ENCODE data around the gene BTBD8. TPM values are rescaled to one million over a fixed set of nuclear protein-coding genes. Genes with fewer than 3 reads are reported as not detected.

The BTBD8 gene
- total RNA-seq, 4 donors from 2014 or later = 1.3 to 5.0 (median 2.8) TPM

DNA sequence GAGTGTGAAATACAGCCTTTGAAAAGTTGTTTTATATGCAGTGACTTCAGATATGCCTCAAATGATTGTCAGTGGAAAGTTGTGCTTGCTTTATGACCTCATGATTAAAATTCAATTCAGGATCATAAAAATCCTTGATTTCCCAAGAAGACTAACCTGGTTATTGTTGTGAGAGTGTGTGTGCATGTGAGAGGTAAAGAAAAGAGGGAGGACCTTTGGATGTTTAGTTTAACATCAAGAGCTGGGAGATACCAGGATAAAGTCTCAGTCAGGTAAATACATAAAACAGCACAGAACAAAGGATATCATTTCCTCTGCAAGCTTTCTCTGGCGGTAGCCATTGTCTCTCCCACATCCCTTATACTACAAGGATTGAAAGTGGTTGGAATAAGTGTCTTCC is 14.4 kb downstream of the BTBD8 start:
- TF ChIP-seq POLR2A (IDR thresholded peaks at IDR 0.05) = no peak
- TF ChIP-seq, protein P1, sequence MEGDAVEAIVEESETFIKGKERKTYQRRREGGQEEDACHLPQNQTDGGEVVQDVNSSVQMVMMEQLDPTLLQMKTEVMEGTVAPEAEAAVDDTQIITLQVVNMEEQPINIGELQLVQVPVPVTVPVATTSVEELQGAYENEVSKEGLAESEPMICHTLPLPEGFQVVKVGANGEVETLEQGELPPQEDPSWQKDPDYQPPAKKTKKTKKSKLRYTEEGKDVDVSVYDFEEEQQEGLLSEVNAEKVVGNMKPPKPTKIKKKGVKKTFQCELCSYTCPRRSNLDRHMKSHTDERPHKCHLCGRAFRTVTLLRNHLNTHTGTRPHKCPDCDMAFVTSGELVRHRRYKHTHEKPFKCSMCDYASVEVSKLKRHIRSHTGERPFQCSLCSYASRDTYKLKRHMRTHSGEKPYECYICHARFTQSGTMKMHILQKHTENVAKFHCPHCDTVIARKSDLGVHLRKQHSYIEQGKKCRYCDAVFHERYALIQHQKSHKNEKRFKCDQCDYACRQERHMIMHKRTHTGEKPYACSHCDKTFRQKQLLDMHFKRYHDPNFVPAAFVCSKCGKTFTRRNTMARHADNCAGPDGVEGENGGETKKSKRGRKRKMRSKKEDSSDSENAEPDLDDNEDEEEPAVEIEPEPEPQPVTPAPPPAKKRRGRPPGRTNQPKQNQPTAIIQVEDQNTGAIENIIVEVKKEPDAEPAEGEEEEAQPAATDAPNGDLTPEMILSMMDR (IDR thresholded peaks at IDR 0.05) = no peak
- no peak for DNase-seq (ENCODE audit: low spot score in 2 of 2)
- 77 to 82% methylated on average over 1 of the region's 1 CpG for WGBS, 2 donors

DNA sequence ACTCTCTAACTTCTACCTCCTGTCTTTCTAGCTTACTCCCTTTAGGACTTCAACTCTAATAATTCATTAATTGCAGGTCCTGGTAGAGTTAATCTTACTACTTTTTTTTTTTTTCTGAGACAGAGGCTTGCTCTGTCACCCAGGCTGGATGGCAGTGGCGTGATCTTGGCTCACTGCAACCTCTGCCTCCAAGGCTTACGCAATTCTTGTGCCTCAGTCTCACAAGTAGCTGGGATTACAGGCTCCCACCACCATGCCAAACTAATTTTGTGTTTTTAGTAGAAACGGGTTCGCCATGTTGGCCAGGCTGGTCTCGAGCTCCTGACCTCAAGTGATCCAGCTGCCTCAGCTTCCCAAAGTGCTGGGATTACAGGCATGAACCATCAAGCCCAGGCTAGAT is 15.7 kb downstream of the BTBD8 start:
- DNase-seq (ENCODE audit: low spot score in 2 of 2) = no peak
- TF ChIP-seq, protein P1 (IDR thresholded peaks at IDR 0.05) = no peak
- no peak for TF ChIP-seq POLR2A (IDR thresholded peaks at IDR 0.05)
- 81 to 94% methylated on average over 5 of the region's 5 CpGs for WGBS, 2 donors
- H3K4me3 ChIP-seq (ENCODE audit: low read depth, poor library complexity, severe bottlenecking) = no peak overlapping the region
- intact Hi-C loops (cut with DNase I; ENCODE audit: low total_unique reads) = no loop called here

More for the DNA sequence above, 14.4 kb downstream of the BTBD8 start:
- no peak overlapping the region for H3K4me3 ChIP-seq (ENCODE audit: low read depth, poor library complexity, severe bottlenecking)
- intact Hi-C loops (cut with DNase I; ENCODE audit: low total_unique reads) = no loop called here

DNA sequence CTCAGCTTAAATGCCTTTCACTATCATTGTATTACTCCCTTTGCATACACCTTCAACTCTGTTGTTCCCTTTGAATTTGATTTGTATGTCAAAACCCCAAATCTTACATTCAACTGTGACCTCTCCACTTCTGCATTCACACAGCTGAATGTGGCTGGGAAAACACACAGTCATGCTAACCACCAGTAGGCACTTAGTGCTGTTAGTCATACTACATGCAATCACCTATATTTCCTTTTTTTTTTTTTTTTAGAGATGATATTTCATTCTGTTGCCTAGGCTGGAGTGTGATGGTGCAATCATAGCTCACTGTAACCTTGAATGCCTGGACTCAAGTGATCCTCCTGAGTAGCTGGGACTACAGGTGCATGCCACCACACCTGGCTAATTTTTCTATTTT is 16.2 kb downstream of the BTBD8 start:
- no peak overlapping the region for H3K4me3 ChIP-seq (ENCODE audit: low read depth, poor library complexity, severe bottlenecking)
- intact Hi-C loops (cut with DNase I; ENCODE audit: low total_unique reads) = no loop called here
- TF ChIP-seq POLR2A (IDR thresholded peaks at IDR 0.05) = no peak
- TF ChIP-seq, protein P1 (IDR thresholded peaks at IDR 0.05) = no peak
- no peak for DNase-seq (ENCODE audit: low spot score in 2 of 2)

DNA sequence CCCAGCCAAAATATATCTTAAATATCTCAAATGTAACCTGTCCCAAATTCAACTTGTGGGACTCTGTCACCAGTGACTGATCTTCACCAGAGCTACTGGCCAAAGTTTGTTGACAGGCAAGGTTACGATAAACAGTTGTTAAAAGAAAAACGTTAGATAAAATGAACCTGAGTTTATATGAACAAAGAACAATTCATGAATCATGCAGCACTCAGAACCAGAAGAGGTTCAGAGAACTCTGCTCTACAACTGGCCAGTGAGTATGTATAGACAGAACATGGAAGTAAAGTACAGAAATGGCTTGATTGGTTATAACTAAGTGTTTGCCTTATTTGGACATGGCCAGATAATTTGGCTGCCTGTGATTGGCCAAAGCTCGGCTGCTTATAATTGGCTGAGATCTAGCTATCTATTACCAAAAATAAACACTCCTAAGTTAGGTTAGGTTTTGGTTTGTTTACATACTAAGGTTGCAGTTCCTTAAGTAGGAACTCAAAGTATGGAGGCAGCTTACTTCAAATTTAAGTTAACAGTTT is 25.5 kb downstream of the BTBD8 start:
- DNase-seq (ENCODE audit: low spot score in 2 of 2) = no peak
- TF ChIP-seq POLR2A (IDR thresholded peaks at IDR 0.05) = no peak
- TF ChIP-seq, protein P1 (IDR thresholded peaks at IDR 0.05) = no peak
- WGBS, 2 donors = 91 to 92% methylated on average over 3 of the region's 3 CpGs
- intact Hi-C loops (cut with DNase I; ENCODE audit: low total_unique reads) = no loop called here
- no peak overlapping the region for H3K4me3 ChIP-seq (ENCODE audit: low read depth, poor library complexity, severe bottlenecking)

DNA sequence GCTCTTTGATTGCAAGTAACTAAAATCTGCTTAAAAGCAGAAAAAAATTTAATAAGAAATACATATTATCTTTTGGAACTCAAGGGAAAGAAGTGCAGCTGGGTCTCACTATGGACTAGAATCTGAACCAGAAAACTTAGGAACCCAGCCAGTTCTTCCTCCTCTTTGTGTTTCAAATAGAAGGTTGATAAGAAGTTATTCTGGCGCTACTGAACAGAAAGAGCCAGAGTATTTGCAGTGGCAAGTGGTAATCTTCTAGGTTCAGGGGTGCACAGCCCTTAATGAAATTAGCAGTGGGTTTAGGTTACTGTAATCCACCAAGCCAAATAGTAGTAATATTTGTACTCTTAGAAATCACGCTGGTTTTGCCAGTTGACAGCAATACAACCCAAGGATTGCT is 28.5 kb downstream of the BTBD8 start:
- TF ChIP-seq, protein P1 (IDR thresholded peaks at IDR 0.05) = no peak
- no peak for TF ChIP-seq POLR2A (IDR thresholded peaks at IDR 0.05)
- DNase-seq (ENCODE audit: low spot score in 2 of 2) = no peak
- intact Hi-C loops (cut with DNase I; ENCODE audit: low total_unique reads) = no loop called here
- WGBS, 2 donors = 93 to 97% methylated on average over 2 of the region's 2 CpGs
- no peak overlapping the region for H3K4me3 ChIP-seq (ENCODE audit: low read depth, poor library complexity, severe bottlenecking)

DNA sequence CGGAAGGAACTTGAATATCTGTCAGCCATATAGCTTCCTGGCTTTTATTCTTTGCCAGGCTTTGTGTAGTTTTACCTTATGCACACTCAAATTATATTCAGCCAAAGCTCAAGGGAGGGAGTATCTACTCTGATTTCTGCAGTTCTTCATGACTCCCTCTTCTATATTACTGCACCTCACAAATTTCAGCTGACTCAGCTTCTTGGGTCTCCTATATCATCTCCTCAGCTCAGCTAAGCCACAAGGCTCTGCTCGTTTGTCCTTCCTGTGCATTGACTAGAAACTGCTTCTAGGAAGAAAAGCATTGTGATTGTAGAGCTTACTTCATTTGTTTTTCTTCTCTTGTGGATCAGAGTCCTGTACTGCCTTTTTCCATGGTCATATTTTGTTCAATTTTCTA is 37.4 kb downstream of the BTBD8 start:
- H3K4me3 ChIP-seq (ENCODE audit: low read depth, poor library complexity, severe bottlenecking) = no peak overlapping the region
- no peak for TF ChIP-seq POLR2A (IDR thresholded peaks at IDR 0.05)
- TF ChIP-seq, protein P1 (IDR thresholded peaks at IDR 0.05) = no peak
- no peak for DNase-seq (ENCODE audit: low spot score in 2 of 2)
- 39 to 57% methylated on average over 2 of the region's 2 CpGs for WGBS, 2 donors
- intact Hi-C loops (cut with DNase I; ENCODE audit: low total_unique reads) = no loop called here
